WI38 (cell line): ENCODE results near the gene LPP.

Experiments
- H3K4me3 ChIP-seq: 2 replicates; pipeline ENCODE4 v1.5.1; 2011; ENCODE audit warnings: low read depth, mild to moderate bottlenecking, control low read depth, low read length
- TF ChIP-seq, protein P1 (sequence below): IDR thresholded peaks from 2 replicates; pipeline ENCODE4 v1.5.1; 2012; ENCODE audit warnings: low read depth, mild to moderate bottlenecking, control low read depth, low read length

The LPP gene

DNA sequence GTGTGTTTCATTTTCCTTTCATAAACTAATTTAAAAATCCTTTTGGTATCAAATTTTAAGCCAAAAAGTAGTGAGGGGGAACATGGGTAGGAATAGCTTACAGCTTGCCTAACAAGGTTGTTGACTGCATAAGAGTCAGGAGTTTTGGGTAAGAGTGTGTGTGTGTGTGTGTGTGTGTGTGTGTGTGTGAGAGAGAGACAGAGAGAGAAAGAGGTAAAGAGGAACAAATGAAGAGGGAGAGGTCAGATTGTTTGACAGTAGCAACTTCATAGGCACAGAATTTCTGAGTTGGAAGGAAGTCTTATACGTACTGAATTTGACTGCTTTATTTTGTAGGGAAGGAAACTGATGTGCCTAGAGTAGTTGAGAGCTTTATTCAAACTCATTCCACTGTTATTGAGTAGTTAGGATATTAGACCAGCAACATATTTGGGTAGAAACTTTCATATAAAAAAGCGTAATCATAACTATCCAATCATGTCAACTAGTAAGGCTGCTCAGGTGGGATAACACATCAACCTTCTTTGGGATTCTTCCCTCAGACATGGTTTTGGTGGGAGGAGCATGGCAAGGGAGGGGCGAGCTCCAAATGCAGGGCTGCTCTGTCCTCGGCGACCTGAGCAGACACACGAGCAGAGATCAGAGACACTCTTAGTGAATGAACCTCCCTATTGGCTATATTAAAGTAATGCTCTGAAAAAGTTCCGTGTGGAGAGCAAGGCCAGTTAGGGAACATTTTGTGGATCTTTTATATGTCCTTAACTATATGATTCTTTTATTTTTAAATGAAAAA lies 86.4 kb downstream of the LPP start:
- TF ChIP-seq, protein P1, sequence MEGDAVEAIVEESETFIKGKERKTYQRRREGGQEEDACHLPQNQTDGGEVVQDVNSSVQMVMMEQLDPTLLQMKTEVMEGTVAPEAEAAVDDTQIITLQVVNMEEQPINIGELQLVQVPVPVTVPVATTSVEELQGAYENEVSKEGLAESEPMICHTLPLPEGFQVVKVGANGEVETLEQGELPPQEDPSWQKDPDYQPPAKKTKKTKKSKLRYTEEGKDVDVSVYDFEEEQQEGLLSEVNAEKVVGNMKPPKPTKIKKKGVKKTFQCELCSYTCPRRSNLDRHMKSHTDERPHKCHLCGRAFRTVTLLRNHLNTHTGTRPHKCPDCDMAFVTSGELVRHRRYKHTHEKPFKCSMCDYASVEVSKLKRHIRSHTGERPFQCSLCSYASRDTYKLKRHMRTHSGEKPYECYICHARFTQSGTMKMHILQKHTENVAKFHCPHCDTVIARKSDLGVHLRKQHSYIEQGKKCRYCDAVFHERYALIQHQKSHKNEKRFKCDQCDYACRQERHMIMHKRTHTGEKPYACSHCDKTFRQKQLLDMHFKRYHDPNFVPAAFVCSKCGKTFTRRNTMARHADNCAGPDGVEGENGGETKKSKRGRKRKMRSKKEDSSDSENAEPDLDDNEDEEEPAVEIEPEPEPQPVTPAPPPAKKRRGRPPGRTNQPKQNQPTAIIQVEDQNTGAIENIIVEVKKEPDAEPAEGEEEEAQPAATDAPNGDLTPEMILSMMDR: no peak
- H3K4me3 ChIP-seq: no peak overlapping the region

DNA sequence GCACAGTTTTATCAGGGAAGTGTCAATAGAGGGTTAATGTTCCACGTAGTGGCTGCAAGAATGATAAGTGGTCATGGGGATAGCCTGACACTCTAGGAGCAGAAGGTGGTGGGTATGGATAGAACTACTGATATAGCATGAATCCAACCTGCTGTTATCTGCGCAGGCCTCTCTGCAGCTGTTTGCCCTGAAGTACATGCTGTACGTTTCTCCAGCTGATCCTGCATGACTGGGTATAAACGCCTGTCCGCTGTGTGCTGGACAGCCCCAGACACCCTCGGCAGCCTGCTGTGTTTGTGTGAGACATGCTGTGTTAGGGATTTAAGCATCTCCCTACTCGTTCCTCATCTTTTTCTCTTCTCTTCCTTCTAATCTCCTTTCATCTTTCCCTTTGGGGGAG lies 87.1 kb downstream of the LPP start:
- TF ChIP-seq, protein P1: no peak
- no peak overlapping the region for H3K4me3 ChIP-seq

DNA sequence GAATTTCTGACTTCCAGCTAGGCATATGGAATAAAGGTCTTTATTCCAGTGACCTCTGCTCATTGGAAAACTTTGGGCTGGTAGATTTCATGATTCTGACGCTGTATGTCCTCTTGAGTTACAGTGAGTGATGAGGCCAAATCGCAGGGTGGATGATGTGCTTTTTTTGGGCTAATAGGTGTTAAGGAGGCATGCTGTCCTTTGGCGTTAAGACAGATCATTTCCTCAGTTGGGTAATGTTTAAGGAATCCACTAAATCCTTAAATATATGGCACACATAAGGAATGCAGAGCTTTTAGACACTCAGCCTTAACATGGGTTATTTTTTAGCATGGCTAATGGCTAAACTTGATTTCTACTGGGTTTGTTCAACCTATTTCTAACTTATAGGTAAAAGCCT lies 87.9 kb downstream of the LPP start:
- H3K4me3 ChIP-seq: no peak overlapping the region

DNA sequence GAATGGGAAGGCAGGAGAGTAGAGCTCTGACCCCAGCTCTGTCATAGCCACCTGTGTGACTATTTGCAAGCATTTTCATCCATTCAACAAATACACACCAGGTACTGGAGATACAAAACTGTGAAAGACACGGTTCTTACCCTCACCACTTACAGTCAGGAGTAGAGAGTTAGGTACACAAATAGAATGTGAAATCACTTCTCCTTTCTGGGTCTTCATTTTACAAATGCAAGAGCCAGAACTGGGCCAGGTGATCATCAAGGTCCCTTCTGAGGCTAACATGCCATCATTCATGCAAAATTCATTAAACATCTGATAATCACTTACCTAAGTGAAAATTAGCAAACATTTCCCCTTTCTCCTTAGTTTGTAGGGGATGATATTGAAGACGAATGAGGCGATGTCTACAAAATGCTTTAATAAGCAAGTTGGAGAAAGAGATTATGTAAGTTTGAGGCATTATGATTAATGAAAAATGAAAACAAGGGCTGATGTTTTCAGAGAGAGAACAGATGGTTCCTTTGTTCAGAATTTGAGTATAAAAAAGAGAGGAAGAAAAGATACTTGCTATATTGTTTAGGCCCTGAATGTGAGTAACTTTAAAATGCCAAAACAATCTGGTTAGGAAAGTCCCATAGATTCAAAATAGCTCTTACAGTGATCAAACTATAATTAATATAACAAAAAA lies 88.6 kb downstream of the LPP start:
- TF ChIP-seq, protein P1: no peak
- H3K4me3 ChIP-seq: no peak overlapping the region

More for the DNA sequence above, 87.9 kb downstream of the LPP start:
- TF ChIP-seq, protein P1: no peak

DNA sequence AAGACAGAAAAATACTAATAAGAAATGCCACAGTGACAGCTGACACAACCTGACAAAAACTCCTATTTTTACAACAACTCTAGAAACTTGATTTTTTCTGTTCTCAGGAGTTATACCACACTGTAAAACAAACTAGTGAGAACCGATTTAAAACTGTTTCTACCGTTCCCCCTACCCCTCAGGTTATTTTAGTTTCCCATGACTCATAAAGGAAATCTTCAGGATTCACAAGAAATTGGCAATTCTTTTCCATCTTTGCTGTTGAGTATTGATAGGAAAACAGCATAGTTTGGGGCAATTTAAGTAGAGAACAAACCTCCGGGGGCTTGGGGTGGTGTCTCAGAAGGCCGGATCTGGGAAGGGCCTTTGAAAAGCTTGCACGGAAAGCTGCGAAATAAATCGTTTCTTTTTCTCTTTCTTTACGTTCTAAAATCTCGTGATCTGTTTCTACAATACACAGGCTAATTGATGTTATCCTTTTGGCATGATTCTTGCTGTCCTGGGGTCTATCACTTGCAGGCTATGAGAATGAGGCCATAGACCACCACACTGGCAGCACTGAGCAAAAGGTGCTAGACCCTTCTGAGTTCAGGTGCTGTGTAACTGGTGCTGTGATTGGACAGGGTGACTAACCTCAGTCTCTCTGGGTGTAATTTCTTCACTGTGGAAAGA lies 89.3 kb downstream of the LPP start:
- H3K4me3 ChIP-seq: no peak overlapping the region
- TF ChIP-seq, protein P1: no peak

DNA sequence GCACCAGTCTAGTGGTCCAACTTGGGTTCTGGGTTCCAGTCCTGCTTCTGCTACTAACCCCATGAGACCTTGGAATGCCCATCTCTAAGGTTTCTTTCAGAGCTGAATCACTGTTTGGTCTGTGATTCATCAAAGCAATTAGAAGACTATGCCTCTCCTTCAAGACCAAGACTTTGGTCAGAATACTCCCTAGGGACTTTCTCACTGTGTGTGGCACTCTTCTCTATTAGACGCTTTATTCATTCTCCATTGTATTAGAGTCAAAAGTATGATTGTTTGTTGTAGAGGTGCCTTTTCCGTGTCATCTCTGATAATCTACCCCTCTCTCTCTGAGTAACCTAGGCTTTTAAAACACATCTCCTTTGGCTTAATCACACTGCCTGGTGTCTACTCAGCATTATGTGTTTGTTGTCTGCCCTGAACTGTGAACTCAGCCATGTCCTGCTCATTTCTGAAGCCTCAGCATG lies 90.5 kb downstream of the LPP start:
- TF ChIP-seq, protein P1: no peak
- H3K4me3 ChIP-seq: no peak overlapping the region
